SU-DHL-6 (cell line): Measurements from ENCODE around the gene APOH.

ENCODE experiments used
- H2AFZ ChIP-seq: fragments of 200-600 bp; sonication (generic); 2 replicates; pipeline ENCODE4 v1.6.1; 2014; ENCODE audit warnings: low read depth, mild to moderate bottlenecking, moderate library complexity, mixed read lengths, antibody characterized with exemption, low read length; ENCODE audit not compliant: severe bottlenecking
- H3F3A ChIP-seq: fragments of 200-600 bp; shearing (Covaris generic); 2 replicates; pipeline ENCODE4 v1.6.0; 2016; ENCODE audit warnings: antibody characterized with exemption, mild to moderate bottlenecking; ENCODE audit not compliant: insufficient read depth
- H3K27ac ChIP-seq: fragments of 200-600 bp; sonication (generic); 2 replicates; pipeline ENCODE4 v1.5.1; 2016; ENCODE audit warnings: low read depth, mild to moderate bottlenecking, low read length, moderate library complexity, mixed read lengths
- H3K27me3 ChIP-seq: fragments of 200-600 bp; sonication (generic), shearing (Covaris generic); 2 replicates; pipeline ENCODE4 v1.6.0; 2014; ENCODE audit warnings: mild to moderate bottlenecking, low read length
- H3K36me3 ChIP-seq: fragments of 200-600 bp; sonication (generic); 2 replicates; pipeline ENCODE4 v1.6.1; 2014; ENCODE audit warnings: mild to moderate bottlenecking, low read length, mixed read lengths
- H3K4me2 ChIP-seq: fragments of 300-600, 200-600 bp; shearing (Covaris generic), sonication (generic); 2 replicates; pipeline ENCODE4 v1.6.0; 2014; ENCODE audit warnings: low read length, low read depth, mild to moderate bottlenecking; ENCODE audit not compliant: poor library complexity, severe bottlenecking
- H3K4me3 ChIP-seq: fragments of 200-600 bp; sonication (generic); 2 replicates; pipeline ENCODE4 v1.5.1; 2014; ENCODE audit warnings: antibody characterized with exemption, low read length, mild to moderate bottlenecking, mixed read lengths; ENCODE audit not compliant: insufficient read depth, poor library complexity, severe bottlenecking
- H3K79me2 ChIP-seq: fragments of 200-600 bp; sonication (generic); 2 replicates; pipeline ENCODE4 v1.6.1; 2014; ENCODE audit warnings: mild to moderate bottlenecking, low read length, moderate library complexity; ENCODE audit not compliant: insufficient read depth
- H3K9ac ChIP-seq: fragments of 200-600 bp; sonication (generic); 2 replicates; pipeline ENCODE4 v1.7.0; 2014; ENCODE audit warnings: mild to moderate bottlenecking, low read length
- H3K9me2 ChIP-seq: fragments of 200-600 bp; sonication (generic); replicated peaks from 2 replicates; pipeline ENCODE4 v1.6.1; 2014; ENCODE audit warnings: low read length; ENCODE audit not compliant: insufficient read depth
- H3K9me3 ChIP-seq: fragments of 200-600 bp; sonication (generic); 2 replicates; pipeline ENCODE4 v1.6.1; 2014; ENCODE audit warnings: low read length, mixed read lengths; ENCODE audit not compliant: insufficient read depth
- H4K20me1 ChIP-seq: fragments of 200-600 bp; sonication (generic); 2 replicates; pipeline ENCODE4 v1.6.1; 2014; ENCODE audit warnings: low read depth, mild to moderate bottlenecking, antibody characterized with exemption, low read length, moderate library complexity, mixed read lengths
- CTCF ChIP-seq: fragments of 200-600 bp; sonication (generic); IDR thresholded peaks from one replicate; pipeline ENCODE4 v1.5.1; 2017; ENCODE audit warnings: antibody characterized with exemption, mild to moderate bottlenecking, low read length, moderate library complexity; ENCODE audit not compliant: insufficient read depth, poor library complexity, severe bottlenecking
- EZH2phosphoT487 ChIP-seq: fragments of 200-600 bp; sonication (generic), shearing (Covaris generic); conservative IDR thresholded peaks from 2 replicates; pipeline ENCODE4 v1.6.1; 2018; ENCODE audit warnings: mild to moderate bottlenecking, antibody characterized with exemption, low read length, moderate library complexity, mixed read lengths

The APOH gene

DNA sequence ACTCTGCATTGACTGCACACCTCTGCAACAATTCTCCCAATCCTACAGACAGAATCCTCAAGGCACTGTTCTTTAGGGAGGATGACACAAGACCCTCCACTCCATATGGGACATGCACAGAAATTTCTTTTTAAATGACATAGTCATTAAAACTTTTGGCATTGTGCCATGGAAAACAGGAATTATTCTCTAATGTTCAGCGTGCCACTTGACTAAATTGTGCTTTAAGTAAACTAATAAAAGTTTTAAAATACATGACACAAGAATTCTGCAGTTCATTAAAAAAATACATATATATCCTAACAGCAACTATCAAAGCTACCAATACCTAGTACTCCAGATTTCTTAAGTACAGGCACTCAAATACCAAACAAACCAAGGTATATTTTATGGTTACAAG is 53.3 kb downstream of the APOH start:
- Histone ChIP-seq H3K4me2 (no peak overlapping the region), H3K36me3 (no peaks in the 10 kb centered on the region), H3K9me3 (no peaks in the 10 kb centered on the region), H2AFZ (no peak overlapping the region), H3K4me3 (no peak overlapping the region), H3K79me2 (no peaks in the 10 kb centered on the region), H3F3A (no peaks in the 10 kb centered on the region), H3K27me3 (no peaks in the 10 kb centered on the region), H3K27ac (no peak overlapping the region), H4K20me1 (no peaks in the 10 kb centered on the region), H3K9me2 (no peaks in the 10 kb centered on the region), H3K9ac (no peak overlapping the region)
- TF ChIP-seq EZH2phosphoT487 (no peak), CTCF (no peak)

- no peak overlapping the region for H3K27ac ChIP-seq
- no peak overlapping the region for H3K9ac ChIP-seq
- no peak overlapping the region for H2AFZ ChIP-seq
- no peak overlapping the region for H3K4me3 ChIP-seq
- no peak for TF ChIP-seq EZH2phosphoT487
- TF ChIP-seq CTCF = no peak
- no peaks in the 10 kb centered on the region for H3K9me2 ChIP-seq
- H4K20me1 ChIP-seq = no peaks in the 10 kb centered on the region
- H3K79me2 ChIP-seq = no peaks in the 10 kb centered on the region
- H3K36me3 ChIP-seq = no peaks in the 10 kb centered on the region
- H3F3A ChIP-seq = no peaks in the 10 kb centered on the region
- no peak overlapping the region for H3K4me2 ChIP-seq
- no peaks in the 10 kb centered on the region for H3K9me3 ChIP-seq
- no peaks in the 10 kb centered on the region for H3K27me3 ChIP-seq
Measured at GRCh38 chr17:66172691-66173223, 56.5 kb downstream of the APOH start.

- H3K79me2 ChIP-seq = no peaks in the 10 kb centered on the region
- no peak overlapping the region for H3K27ac ChIP-seq
- H3K4me3 ChIP-seq = no peak overlapping the region
- H3K9ac ChIP-seq = no peak overlapping the region
- TF ChIP-seq EZH2phosphoT487 (no peak), CTCF (no peak)
- no peaks in the 10 kb centered on the region for H3K27me3 ChIP-seq
- H3F3A ChIP-seq = no peaks in the 10 kb centered on the region
- H3K4me2 ChIP-seq = no peak overlapping the region
- no peak overlapping the region for H2AFZ ChIP-seq
- no peaks in the 10 kb centered on the region for H3K9me2 ChIP-seq
- H3K36me3 ChIP-seq = no peaks in the 10 kb centered on the region
- H4K20me1 ChIP-seq = no peaks in the 10 kb centered on the region
- no peaks in the 10 kb centered on the region for H3K9me3 ChIP-seq
Measured at GRCh38 chr17:66172144-66172543, 57.1 kb downstream of the APOH start.
